Femur (tissue), 1 donor: ENCODE results near the gene PRAC2.

Source experiments
- DNase-seq: peaks from one replicate; pipeline ENCODE4 v3.0.0-alpha.2; 2017

The PRAC2 gene

GRCh38 chr17:48734333-48735061 lies 11.5 kb downstream of the PRAC2 start:
- DNase-seq = no peak

- no peak for DNase-seq
Measured at GRCh38 chr17:48735062-48735351, 12.0 kb downstream of the PRAC2 start.

GRCh38 chr17:48737330-48738043 lies 14.5 kb downstream of the PRAC2 start:
- DNase-seq = no peak

- DNase-seq = no peak
Measured at GRCh38 chr17:48738424-48738802, 15.4 kb downstream of the PRAC2 start.

- no peak for DNase-seq
Measured at GRCh38 chr17:48738803-48739526, 16.0 kb downstream of the PRAC2 start.

- no peak for DNase-seq
Measured at GRCh38 chr17:48740537-48740936, 17.6 kb downstream of the PRAC2 start.

- no peak for DNase-seq
Measured at GRCh38 chr17:48745381-48746275, 22.6 kb downstream of the PRAC2 start.

GRCh38 chr17:48746916-48747444 lies 24.0 kb downstream of the PRAC2 start:
- DNase-seq = no peak

- no peak for DNase-seq
Measured at GRCh38 chr17:48747445-48748363, 24.7 kb downstream of the PRAC2 start.

- no peak for DNase-seq
Measured at GRCh38 chr17:48748718-48749566, 26.0 kb downstream of the PRAC2 start.

GRCh38 chr17:48749621-48750553 lies 26.9 kb downstream of the PRAC2 start:
- no peak for DNase-seq

- DNase-seq = no peak
Measured at GRCh38 chr17:48751172-48751571, 28.2 kb downstream of the PRAC2 start.

- DNase-seq = no peak
Measured at GRCh38 chr17:48751733-48752398, 28.9 kb downstream of the PRAC2 start.

GRCh38 chr17:48752399-48753288 lies 29.7 kb downstream of the PRAC2 start:
- peak; percentile 73 for DNase-seq

- DNase-seq = no peak
Measured at GRCh38 chr17:48753794-48754499, 31.0 kb downstream of the PRAC2 start.

- DNase-seq = no peak
Measured at GRCh38 chr17:48754500-48755261, 31.7 kb downstream of the PRAC2 start.
